Measurements from ENCODE around the gene ZC3HAV1L.

GRCh38 chr7:139060695-139061237, 24.9 kb upstream of the ZC3HAV1L start:
- no peak for TF ChIP-seq CTCF (IDR thresholded peaks at IDR 0.05; ENCODE audit: borderline replicate concordance, extremely low read depth, low read length, poor library complexity, severe bottlenecking)
- TF ChIP-seq EZH2 (IDR thresholded peaks at IDR 0.05; ENCODE audit: borderline replicate concordance, low read depth, low read length, severe bottlenecking): no peak
